GM04503 (cell line): ENCODE data around the gene POC5.

Experiments used
- DNase-seq: peaks from one replicate; pipeline ENCODE4 v3.0.0-alpha.2; 2012; ENCODE audit warnings: low read depth

The POC5 gene

DNA sequence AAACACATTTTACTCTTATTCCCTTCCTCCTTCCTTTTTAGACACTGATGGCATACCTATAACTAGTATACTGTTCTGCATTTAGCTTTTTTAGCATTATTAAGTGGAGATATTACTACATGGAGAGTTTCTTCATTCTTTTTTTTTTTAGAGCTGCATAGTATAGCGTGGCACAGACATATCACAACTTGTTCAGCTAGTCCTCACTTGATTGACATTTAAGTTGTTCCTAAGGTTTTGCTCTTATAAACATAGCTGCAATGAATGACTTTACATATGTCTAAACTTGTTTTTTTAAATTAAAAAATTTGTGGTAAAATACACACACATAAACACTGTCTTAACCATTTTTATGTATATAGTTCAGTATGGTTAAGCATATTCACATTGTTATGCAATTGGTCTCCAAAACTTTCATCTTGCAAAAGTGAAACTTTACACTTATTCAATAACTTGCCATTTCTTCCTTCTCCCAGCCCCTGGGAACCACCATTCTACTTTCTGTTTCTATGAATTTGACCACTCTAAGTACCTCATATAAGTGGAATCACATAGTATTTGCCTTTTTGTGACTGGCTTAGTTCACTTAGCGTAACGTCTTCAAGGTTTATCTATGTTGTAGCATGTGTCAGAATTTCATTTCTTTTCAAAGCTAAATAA, 57.3 kb downstream of the POC5 start:
- DNase-seq, result no peak

DNA sequence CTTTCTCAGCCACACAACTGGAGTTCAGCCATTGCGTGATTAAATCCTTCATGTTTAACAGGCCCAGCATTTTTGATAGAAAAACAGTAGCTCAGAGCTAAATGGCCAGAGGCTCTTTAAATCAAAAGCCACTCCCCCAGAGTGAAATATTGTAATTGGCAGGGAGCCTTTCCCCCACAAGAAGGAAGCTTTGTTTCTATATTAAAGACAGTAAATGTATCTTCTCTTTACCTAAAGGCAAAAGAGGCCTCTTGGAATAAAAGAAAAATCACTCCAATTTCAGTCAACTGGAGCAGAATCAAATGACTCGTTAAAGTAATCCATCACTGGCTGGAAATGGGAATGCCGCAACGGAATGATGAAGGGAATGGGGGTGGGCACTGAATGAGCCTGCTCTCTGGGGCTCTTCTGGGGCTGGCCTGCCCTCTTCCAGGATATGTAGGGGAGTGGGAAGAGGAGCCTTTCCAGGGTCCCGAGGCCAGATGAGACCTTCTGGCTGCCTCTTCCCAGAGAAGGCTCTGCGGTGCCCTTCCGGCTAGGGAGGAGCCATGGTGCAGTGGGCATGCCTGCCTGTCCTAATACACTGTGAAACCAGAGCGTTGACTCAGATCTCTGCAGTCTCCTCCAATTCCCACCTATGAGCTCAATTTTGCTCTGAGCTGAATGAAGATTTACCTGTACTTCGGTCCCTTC, 60.8 kb downstream of the POC5 start:
- DNase-seq, result peak; percentile 47

DNA sequence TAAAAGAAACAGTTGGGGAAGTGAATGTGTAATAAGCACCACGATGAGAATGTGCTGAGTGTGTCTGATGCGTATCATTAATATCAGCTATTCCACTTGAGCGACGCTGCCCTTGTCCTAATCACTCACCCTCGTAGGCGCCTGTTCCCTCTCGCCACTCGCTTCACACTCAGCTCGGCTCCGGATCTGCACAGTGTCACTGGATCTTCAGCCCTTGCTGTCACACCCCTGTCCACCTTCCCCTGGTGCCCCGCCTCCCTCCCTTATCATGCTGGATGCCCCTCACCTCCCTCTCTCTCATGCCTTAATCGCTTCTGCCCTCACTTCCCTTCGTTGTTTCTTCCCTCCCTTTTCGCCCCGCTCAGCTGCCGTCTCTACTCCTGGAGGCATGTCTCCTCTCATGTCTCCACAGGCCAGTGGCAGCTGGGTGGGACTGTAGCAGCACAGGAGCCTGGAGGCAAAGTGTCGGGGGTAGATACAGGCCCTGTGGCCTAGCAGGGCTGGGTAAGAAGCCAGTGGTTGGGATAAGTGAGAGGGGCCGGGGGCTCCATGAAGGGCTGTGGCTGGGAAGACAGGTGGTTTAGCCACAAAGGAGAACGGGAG, 62.4 kb downstream of the POC5 start:
- no peak for DNase-seq

DNA sequence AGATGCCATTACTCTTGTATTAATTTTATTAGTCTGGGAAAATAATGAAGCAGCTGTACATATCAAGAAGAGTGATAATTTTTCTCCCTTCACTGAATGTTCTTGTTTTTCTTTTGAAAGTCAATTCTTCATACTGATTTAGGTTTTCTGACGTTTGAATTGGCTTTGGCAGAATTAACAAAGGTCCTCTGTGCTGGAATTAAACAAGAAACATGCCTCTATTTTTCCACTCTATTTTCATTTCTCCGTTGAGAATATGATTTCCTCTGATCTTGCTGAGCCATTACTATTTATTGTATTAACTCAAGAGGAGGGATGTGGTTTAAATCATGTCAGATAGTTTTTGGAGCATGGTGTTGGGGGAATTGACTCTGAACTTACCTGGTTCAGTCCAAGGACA, 63.7 kb downstream of the POC5 start:
- no peak for DNase-seq

DNA sequence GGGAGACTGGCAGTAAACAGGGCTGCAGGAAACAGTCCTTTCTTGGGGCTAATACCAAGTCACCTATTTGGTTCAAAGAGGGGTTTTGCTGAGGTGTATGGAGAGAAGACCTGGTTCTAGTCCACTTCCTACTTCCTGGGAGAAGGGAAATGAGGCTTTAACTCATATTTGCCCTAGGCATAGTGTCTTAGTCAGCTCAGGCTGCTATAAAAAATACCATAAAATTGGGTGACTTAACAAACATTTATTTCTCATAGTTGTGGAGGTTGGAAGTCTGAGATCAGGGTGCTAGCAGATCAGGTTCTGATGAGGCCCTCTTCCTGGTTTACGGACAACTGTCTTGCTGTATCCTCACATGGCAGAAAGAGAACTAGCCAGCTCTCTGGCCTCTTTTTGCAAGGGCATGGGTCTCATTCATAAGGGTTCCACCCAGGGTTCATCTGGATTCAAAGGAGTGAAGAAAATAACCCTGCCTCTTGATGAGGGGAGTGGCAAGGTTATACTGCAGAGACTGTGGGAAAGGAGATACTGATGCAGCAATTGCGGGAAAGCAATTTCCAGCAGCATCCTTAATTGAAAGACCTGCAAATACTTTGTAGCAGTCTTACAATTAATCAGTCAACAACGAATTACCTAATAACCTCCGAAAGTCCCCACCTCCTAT, 65.5 kb downstream of the POC5 start:
- DNase-seq, result no peak

DNA sequence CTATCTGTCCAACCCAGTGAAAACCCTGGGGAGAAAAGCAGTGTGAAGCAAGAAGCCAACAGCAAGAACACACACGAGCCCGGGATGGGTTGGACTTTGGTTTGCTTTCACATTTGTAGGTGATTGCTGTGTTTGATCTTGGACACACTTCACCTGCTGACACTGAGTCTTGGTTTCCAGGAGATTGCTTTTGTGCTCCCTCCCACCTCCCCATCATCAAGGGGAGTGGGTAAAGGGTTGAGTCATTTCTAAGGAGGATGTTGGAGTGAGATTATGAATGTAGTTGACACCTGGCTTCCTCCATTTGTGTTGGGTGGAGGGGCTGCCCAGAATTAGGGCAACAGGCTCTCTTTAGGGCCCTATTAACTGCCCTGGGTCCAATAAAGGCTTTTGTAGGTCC, 68.5 kb downstream of the POC5 start:
- DNase-seq, result no peak

DNA sequence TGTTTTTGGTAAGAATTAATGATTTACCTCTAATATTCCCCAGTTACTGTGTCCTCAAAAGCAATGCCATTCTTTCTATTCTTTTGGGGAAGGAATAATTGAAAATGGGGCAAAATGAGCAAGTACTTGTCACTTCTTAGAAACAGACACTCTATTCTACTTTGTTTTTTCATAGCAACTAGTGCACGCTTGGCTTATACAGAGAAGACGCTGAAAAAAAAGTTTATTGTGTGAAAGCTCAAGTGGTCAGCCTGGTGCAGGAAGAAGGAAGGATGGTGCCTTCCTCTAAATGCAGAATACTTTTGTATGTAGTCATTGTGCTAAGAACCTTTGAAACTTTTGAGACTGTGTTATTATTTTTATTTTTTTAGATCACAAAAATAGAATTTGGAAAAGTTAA, 76.4 kb downstream of the POC5 start:
- no peak for DNase-seq

DNA sequence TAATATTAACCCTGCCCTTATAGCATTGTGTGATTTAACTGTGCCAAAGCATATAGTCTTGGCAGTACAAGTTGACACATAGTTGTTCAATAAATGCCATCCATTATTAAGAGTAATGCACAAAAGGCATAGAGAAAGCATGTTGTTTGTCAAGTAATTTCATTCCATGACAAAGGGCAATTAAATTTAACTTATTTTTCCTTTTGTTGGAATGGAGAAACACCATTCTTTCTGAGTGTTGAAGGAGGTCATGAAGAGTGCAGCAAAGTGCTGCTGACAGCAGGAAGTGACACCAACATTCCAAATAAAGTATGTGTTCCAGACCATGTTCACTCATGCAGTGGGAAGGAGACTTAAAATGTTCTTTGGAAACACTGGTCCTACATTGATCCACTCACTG, 76.8 kb downstream of the POC5 start:
- DNase-seq, result peak; percentile 96

DNA sequence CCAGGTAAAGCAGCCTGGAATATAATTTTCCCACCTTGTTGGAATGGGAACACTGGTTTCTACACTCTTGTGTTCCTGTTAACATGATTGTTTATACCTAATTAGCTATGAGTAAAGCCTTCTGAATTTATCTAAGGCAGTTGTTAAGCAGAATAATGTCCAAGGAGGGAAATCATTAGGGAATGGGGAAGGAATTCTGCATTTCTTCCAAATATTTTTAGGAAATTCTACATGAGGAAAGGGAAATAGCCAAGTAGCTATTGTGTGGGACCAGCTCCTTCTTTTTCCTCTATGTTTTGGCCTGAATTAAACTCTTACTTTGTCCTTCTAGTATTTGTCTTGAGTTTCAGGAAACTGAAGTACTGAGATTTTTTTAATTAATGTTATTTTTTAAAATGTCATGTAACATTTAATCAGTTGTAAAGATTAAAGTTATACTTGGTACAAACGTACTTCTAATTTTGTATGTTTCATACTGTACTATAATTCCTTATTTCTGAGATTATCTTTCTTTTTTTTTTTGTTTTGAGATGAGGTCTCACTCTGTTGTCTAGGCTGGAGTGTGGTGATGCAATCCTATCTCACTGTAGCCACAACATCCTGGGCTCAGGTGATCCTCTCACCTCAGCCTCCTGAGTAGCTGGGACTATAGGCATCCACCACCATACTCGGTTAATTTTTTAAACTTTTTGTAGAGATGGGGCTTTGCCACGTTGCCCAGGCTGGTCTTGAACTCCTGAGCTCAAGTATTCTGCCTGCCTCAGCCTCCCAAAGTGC, 77.5 kb downstream of the POC5 start:
- DNase-seq, result no peak

DNA sequence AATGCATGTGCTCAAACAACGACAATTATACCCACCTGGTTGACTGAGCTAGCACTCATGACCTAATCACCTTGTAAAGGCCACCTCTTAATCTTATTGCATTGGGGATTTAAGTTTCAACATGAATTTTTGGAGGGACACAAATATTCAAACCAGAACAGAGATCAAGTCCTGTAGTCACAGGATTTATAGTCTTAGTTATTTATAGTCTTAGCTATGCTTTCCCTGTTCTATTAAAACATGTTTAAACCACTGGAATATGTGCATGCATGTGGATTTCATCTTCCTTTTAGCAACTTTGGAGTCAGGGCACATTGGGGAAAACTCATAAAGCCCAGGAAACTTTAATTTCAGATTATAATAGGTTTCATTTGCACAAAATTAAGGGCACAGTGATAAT, 79.3 kb downstream of the POC5 start:
- no peak for DNase-seq

DNA sequence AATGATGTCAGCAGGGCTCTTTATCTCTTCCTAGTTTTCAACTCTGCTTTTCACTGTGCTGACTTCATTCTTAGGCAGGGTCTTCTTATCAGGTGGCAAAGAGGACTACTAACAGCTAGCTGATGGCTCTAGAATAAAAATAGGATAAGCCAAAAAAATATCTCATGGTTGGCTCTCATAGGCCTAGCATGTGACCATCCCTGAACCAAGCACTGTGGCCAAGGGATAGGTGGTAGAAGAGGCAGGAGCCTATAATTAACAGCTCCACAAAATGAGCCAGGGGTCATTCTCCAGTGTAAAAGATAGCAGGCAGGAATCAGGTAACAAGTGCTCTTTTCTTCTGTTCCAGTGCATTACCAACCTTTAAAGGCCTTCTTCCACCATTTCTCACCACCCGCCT, 84.9 kb downstream of the POC5 start:
- DNase-seq, result no peak

DNA sequence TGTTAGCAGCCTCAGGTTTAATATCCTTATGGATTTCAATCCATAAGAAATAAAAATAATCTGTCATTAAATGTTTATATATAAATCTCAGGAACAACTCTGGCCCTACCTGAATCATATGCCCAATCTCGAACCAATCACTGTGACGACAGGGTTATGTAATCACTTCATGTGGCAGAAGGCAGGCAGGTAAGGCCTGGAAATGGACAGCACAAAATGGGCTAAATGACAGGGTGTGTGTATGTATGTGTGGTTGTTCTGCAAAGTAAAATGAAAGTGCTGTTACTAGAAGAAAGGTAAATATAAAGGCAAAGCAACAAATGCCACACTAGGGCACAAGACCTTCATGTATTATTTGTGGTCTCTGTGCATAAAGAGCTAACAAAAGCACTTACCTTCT, 86.4 kb downstream of the POC5 start:
- no peak for DNase-seq

DNA sequence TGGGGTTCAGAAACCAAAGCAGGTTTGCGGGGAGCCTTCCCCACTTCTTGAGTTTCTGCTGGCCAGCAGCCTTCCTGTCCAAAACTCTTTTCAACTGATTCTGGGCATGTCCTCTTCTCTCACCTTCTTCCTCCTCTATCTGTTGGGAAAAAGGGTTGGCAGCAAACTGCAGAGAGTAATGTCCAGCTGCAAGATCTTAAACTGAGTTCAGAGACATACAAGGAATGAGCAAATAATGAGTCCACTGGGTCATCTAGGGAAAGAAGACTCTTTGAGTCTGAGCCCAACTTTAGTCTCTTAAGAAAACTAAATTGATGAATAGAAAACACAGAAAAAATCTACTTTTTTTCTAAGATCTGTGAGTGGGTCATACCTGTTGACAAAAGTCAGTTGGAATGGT, 89.4 kb downstream of the POC5 start:
- DNase-seq, result no peak

DNA sequence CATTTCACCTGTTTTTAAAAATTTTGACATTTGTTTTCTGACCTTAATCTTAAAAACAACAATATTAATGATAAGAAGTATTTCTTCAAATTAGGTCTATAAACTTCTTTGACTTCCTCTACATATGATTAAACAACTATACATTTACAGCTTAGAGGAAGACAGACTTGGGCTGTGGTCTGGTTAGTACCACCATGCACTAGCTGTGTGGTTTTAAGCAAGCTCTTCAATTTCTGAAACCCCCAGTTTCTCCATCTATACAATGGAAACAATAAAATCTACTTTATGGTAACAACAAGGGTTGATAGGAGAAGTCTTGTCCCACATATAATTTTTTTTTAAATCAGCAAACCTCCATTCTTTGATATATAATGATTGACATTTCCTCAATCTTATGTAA, 90.3 kb downstream of the POC5 start:
- no peak for DNase-seq
